Osteoblast (primary cell): Measurements from ENCODE around the gene PRPF40A. TPM values are rescaled to one million over a fixed set of nuclear protein-coding genes. Genes with fewer than 3 reads are reported as not detected.

ENCODE experiments used
- DNase-seq: peaks from one replicate; pipeline ENCODE4 v3.0.0; 2011; ENCODE audit warnings: low spot score, mixed read lengths; ENCODE audit not compliant: insufficient read length; ENCODE audit errors: missing footprints
- H2AFZ ChIP-seq: 2 replicates; pipeline ENCODE4 v1.6.0; 2011; ENCODE audit warnings: mild to moderate bottlenecking, low read length
- H3K27ac ChIP-seq: 2 replicates; pipeline ENCODE4 v1.5.1; 2011; ENCODE audit warnings: mild to moderate bottlenecking, low read depth, low read length, moderate library complexity
- H3K27me3 ChIP-seq: 2 replicates; pipeline ENCODE4 v1.6.0; 2012; ENCODE audit warnings: mild to moderate bottlenecking, control low read depth, inconsistent platforms, low read length, moderate library complexity; ENCODE audit not compliant: insufficient read depth
- H3K36me3 ChIP-seq: 2 replicates; pipeline ENCODE4 v1.5.1; 2011; ENCODE audit warnings: mild to moderate bottlenecking, low read length, control low read depth, moderate library complexity; ENCODE audit not compliant: insufficient read depth
- H3K4me1 ChIP-seq: 2 replicates; pipeline ENCODE4 v1.5.1; 2011; ENCODE audit warnings: mild to moderate bottlenecking, low read length, control low read depth, moderate library complexity; ENCODE audit not compliant: insufficient read depth
- H3K4me2 ChIP-seq: 2 replicates; pipeline ENCODE4 v1.6.0; 2011; ENCODE audit warnings: mild to moderate bottlenecking, low read length; ENCODE audit not compliant: insufficient read depth
- H3K4me3 ChIP-seq: fragments of 200-600 bp; sonication (generic); 3 replicates; pipeline ENCODE4 v1.5.1; 2012; ENCODE audit warnings: mild to moderate bottlenecking, low read length, inconsistent platforms; ENCODE audit not compliant: insufficient read depth
- H3K79me2 ChIP-seq: 2 replicates; pipeline ENCODE4 v1.6.0; 2012; ENCODE audit warnings: mild to moderate bottlenecking, low read length, control low read depth, inconsistent platforms; ENCODE audit not compliant: insufficient read depth
- H3K9me3 ChIP-seq: 2 replicates; pipeline ENCODE4 v1.5.1; 2011; ENCODE audit warnings: low read depth, low read length, control low read depth
- H4K20me1 ChIP-seq: 2 replicates; pipeline ENCODE4 v1.6.0; 2012; ENCODE audit warnings: mild to moderate bottlenecking, low read length, control low read depth; ENCODE audit not compliant: insufficient read depth
- CTCF ChIP-seq: IDR thresholded peaks from 2 replicates; pipeline ENCODE4 v1.5.1; 2011; ENCODE audit warnings: mild to moderate bottlenecking, low read depth, low read length, moderate library complexity; ENCODE audit errors: extremely low read depth
- total RNA-seq: library from RNA; depleted of rRNA; stranded (reverse); fragments of >200 nt; gene quantifications from 2 replicates; pipeline ENCODE4 v1.2.3, GENCODE V29; 2012

Gene PRPF40A
- total RNA-seq, 1 donor = 109 TPM

- H2AFZ ChIP-seq = no peak overlapping the region
- no peaks in the 10 kb centered on the region for H3K27me3 ChIP-seq
- peaks cover 99% of the 10 kb centered on the region for H3K79me2 ChIP-seq
- H3K4me3 ChIP-seq = no peak overlapping the region
- peaks cover 11% of the 10 kb centered on the region for H3K36me3 ChIP-seq
- H3K9me3 ChIP-seq = no peaks in the 10 kb centered on the region
- no peak for DNase-seq
- no peak for TF ChIP-seq CTCF
- H3K27ac ChIP-seq = no peak overlapping the region
- no peak overlapping the region for H3K4me2 ChIP-seq
- H4K20me1 ChIP-seq = peaks cover 55% of the 10 kb centered on the region
- H3K4me1 ChIP-seq = peaks cover 4% of the 10 kb centered on the region
Measured at GRCh38 chr2:152706477-152707021, 10.7 kb downstream of the PRPF40A start.

GRCh38 chr2:152701198-152701597 is 16.1 kb downstream of the PRPF40A start:
- H3K4me1 ChIP-seq = peaks cover 14% of the 10 kb centered on the region
- H3K27ac ChIP-seq = no peak overlapping the region
- no peak overlapping the region for H3K4me2 ChIP-seq
- H3K79me2 ChIP-seq = peaks cover 96% of the 10 kb centered on the region
- no peak for TF ChIP-seq CTCF
- H3K36me3 ChIP-seq = no peaks in the 10 kb centered on the region
- no peaks in the 10 kb centered on the region for H3K9me3 ChIP-seq
- no peaks in the 10 kb centered on the region for H3K27me3 ChIP-seq
- H2AFZ ChIP-seq = no peak overlapping the region
- H3K4me3 ChIP-seq = no peak overlapping the region
- H4K20me1 ChIP-seq = peaks cover 31% of the 10 kb centered on the region
- DNase-seq = no peak

- no peak overlapping the region for H2AFZ ChIP-seq
- no peaks in the 10 kb centered on the region for H3K27me3 ChIP-seq
- peaks cover 9% of the 10 kb centered on the region for H3K36me3 ChIP-seq
- H3K27ac ChIP-seq = peak overlapping the region; percentile 55
- no peaks in the 10 kb centered on the region for H3K9me3 ChIP-seq
- peaks cover 4% of the 10 kb centered on the region for H4K20me1 ChIP-seq
- H3K4me3 ChIP-seq = no peak overlapping the region
- TF ChIP-seq CTCF = no peak
- peaks cover 17% of the 10 kb centered on the region for H3K4me1 ChIP-seq
- no peak for DNase-seq
- peaks cover 72% of the 10 kb centered on the region for H3K79me2 ChIP-seq
- H3K4me2 ChIP-seq = peak overlapping the region; percentile 51
Measured at GRCh38 chr2:152696476-152696875, 20.8 kb downstream of the PRPF40A start.

DNA sequence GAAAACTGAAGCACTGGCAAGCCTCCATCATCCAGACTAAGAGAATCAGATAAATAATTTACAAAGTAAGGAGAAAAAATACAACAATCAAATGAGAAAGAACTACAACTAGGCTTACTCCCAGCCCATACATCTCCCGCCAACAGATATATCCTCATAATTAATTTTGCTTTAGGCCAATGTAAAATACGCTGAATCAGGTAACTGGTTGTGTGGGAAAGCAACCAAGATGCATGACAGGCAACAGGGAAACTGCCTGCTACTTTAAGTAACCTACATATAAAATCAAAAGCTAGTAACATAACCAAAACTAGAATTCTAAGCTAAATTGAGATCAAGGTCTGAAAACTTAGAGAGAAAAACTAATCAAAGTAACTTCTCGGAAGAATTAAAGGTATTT is 21.5 kb downstream of the PRPF40A start:
- no peaks in the 10 kb centered on the region for H4K20me1 ChIP-seq
- H3K27me3 ChIP-seq = no peaks in the 10 kb centered on the region
- no peak for TF ChIP-seq CTCF

More for the DNA sequence above, 21.5 kb downstream of the PRPF40A start:
- H3K4me2 ChIP-seq = no peak overlapping the region
- no peak for DNase-seq
- H3K4me1 ChIP-seq = peaks cover 17% of the 10 kb centered on the region
- peak overlapping the region; percentile 92 for H3K27ac ChIP-seq
- H3K79me2 ChIP-seq = peaks cover 65% of the 10 kb centered on the region
- H3K4me3 ChIP-seq = no peak overlapping the region
- H2AFZ ChIP-seq = no peak overlapping the region
- peaks cover 9% of the 10 kb centered on the region for H3K36me3 ChIP-seq
- no peaks in the 10 kb centered on the region for H3K9me3 ChIP-seq
